ENCODE results near the gene DYNLT5.
"Not testable (repeated sequence)": the region's sequence is repeated elsewhere in the genome, so short reads cannot be mapped to it uniquely, and the experiment has no call there.

DYNLT5 gene

GRCh38 chr1:66788231-66788939 lies 36.1 kb downstream of the DYNLT5 start:
- DNase-seq (ENCODE audit: low spot score), result no peak

GRCh38 chr1:66791621-66792610 lies 39.7 kb downstream of the DYNLT5 start:
- no peak for DNase-seq (ENCODE audit: low spot score)

GRCh38 chr1:66795839-66796238 lies 43.6 kb downstream of the DYNLT5 start:
- DNase-seq (ENCODE audit: low spot score), result not testable (repeated sequence)

GRCh38 chr1:66809245-66809644 lies 57.0 kb downstream of the DYNLT5 start:
- DNase-seq (ENCODE audit: low spot score), result no peak

- no peak for DNase-seq (ENCODE audit: low spot score)
Measured at GRCh38 chr1:66809736-66810326, 57.6 kb downstream of the DYNLT5 start.

- no peak for DNase-seq (ENCODE audit: low spot score)
Measured at GRCh38 chr1:66824771-66825170, 72.5 kb downstream of the DYNLT5 start.

All from globus pallidus (tissue), 1 donor.